ENCODE measurements around the gene PMFBP1.

- TF ChIP-seq CTCF (IDR thresholded peaks at IDR 0.05) = no peak
- TF ChIP-seq POLR2A (IDR thresholded peaks at IDR 0.05) = no peak
These were observed 60.1 kb downstream of the PMFBP1 start for GRCh38 chr16:72111657-72112451.
